Measurements from ENCODE around the gene KCTD21. TPM values are rescaled to one million over a fixed set of nuclear protein-coding genes. Genes with fewer than 3 reads are reported as not detected.

KCTD21 gene
- total RNA-seq, 1 donor from 2014 or later = 8.4 TPM

GRCh38 chr11:78230161-78230877, 41.9 kb upstream of the KCTD21 start:
- H3K4me1 Mint-ChIP-seq = no peaks in the 10 kb centered on the region
- peaks cover 4% of the 10 kb centered on the region for H3K36me3 Mint-ChIP-seq (ENCODE audit: low read depth)
- no peaks in the 10 kb centered on the region for H3K9me3 Mint-ChIP-seq
- no peak overlapping the region for H3K4me3 Mint-ChIP-seq
- DNase-seq (ENCODE audit: low read depth, low spot score) = no peak
- no peak for TF ChIP-seq CTCF (conservative IDR thresholded peaks at IDR 0.05)
- no peaks in the 10 kb centered on the region for H3K27me3 Mint-ChIP-seq (ENCODE audit: low read depth)
- no peak overlapping the region for H3K27ac Mint-ChIP-seq (ENCODE audit: unreplicated experiment)

DNA sequence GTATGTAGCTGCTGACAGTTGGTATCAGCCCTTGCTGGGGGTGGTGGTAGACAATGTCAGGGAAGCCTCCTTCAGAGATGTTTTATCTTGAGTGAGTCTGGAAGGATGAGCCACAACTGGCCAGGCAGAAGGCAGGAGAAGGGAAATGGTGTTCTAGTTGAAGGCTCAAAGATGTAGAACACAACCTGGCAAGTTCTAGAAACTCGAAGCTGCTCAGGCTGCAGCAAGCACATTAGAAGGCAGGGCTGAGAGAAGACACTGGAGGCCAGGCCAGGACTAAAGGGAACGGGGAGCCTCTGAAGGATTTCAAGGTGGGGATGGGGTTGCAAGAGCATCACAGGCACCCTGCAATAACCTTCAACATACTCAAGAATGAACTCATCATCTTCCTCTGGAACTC, 40.7 kb upstream of the KCTD21 start:
- no peak overlapping the region for H3K27ac Mint-ChIP-seq (ENCODE audit: unreplicated experiment)
- H3K36me3 Mint-ChIP-seq (ENCODE audit: low read depth) = peaks cover 12% of the 10 kb centered on the region
- no peaks in the 10 kb centered on the region for H3K9me3 Mint-ChIP-seq
- no peaks in the 10 kb centered on the region for H3K27me3 Mint-ChIP-seq (ENCODE audit: low read depth)
- no peaks in the 10 kb centered on the region for H3K4me1 Mint-ChIP-seq
- H3K4me3 Mint-ChIP-seq = no peak overlapping the region
- no peak for DNase-seq (ENCODE audit: low read depth, low spot score)
- TF ChIP-seq CTCF (conservative IDR thresholded peaks at IDR 0.05) = no peak

DNA sequence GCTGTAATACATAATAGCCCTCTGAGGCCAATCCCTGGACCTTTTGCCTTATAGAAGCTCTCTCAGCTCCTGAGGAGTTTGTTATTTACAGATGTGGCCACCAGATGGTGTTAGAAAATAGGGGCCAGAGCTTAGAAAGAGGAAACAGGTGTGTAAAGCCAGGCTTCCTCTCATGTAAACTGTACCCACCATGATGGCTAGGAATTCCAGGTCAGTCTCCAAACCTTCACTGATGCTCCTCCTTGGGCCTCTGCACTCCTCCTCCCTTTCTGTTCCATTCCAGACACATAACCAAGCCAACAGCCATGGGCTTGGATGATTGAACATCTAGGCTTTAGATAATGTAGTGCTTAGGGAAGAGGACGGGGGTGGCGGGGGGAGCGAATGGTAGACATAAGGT, 40.0 kb upstream of the KCTD21 start:
- Mint-ChIP-seq H3K9me3 (no peaks in the 10 kb centered on the region), H3K36me3 (ENCODE audit: low read depth) (peaks cover 14% of the 10 kb centered on the region), H3K4me1 (no peaks in the 10 kb centered on the region), H3K27ac (ENCODE audit: unreplicated experiment) (no peak overlapping the region), H3K27me3 (ENCODE audit: low read depth) (no peaks in the 10 kb centered on the region), H3K4me3 (no peak overlapping the region)
- peak; percentile 68 for TF ChIP-seq CTCF (conservative IDR thresholded peaks at IDR 0.05)
- DNase-seq (ENCODE audit: low read depth, low spot score) = no peak

DNA sequence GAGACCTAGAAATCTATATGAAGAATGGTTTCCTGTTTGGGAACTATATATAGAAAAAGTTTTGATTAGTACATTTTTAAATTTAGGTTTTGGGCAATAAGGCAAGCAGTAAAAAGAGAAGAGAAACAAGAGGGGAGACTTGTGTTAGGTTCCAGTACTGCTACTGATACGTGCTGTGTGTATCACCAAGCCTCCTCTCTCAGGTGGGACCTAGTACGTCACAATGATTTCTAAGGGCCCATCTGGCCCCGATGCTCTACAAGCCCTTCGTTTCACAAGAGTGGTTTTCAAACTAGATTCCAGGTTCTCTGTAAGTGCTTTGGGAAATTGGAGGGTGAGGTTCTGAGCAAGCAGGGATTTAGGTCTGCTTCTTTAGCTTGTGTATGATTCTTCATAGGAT, 39.5 kb upstream of the KCTD21 start:
- Mint-ChIP-seq H3K27me3 (ENCODE audit: low read depth) (no peaks in the 10 kb centered on the region), H3K27ac (ENCODE audit: unreplicated experiment) (no peak overlapping the region), H3K4me3 (no peak overlapping the region), H3K4me1 (no peaks in the 10 kb centered on the region), H3K36me3 (ENCODE audit: low read depth) (peaks cover 15% of the 10 kb centered on the region), H3K9me3 (no peaks in the 10 kb centered on the region)
- no peak for DNase-seq (ENCODE audit: low read depth, low spot score)
- TF ChIP-seq CTCF (conservative IDR thresholded peaks at IDR 0.05) = no peak

GRCh38 chr11:78226684-78227680, 38.6 kb upstream of the KCTD21 start:
- H3K27ac Mint-ChIP-seq (ENCODE audit: unreplicated experiment) = no peak overlapping the region
- no peaks in the 10 kb centered on the region for H3K27me3 Mint-ChIP-seq (ENCODE audit: low read depth)
- H3K4me3 Mint-ChIP-seq = no peak overlapping the region

More at GRCh38 chr11:78226684-78227680, 38.6 kb upstream of the KCTD21 start:
- Mint-ChIP-seq H3K9me3 (no peaks in the 10 kb centered on the region), H3K36me3 (ENCODE audit: low read depth) (peaks cover 15% of the 10 kb centered on the region), H3K4me1 (no peaks in the 10 kb centered on the region)
- no peak for TF ChIP-seq CTCF (conservative IDR thresholded peaks at IDR 0.05)
- DNase-seq (ENCODE audit: low read depth, low spot score) = no peak
